ENCODE results near the gene ANKZF1. TPM values are rescaled to one million over a fixed set of nuclear protein-coding genes. Genes with fewer than 3 reads are reported as not detected.

The ANKZF1 gene
- total and polyA plus RNA-seq, 2 of the 8 experiments (the other 6 are each of a cell fraction or from before 2014, with no cell fraction given) = 32.5 to 50.1 TPM

- H4K91ac ChIP-seq (replicated peaks; ENCODE audit: insufficient read length, low read length) = no peak overlapping the region
- WGBS, 2 experiments (ENCODE audit: extremely low coverage in 1 of 2, insufficient coverage in 1 of 2, insufficient read length in 1 of 2, insufficient replicate concordance in 2 of 2, low coverage in 1 of 2, low lambda C conversion rate in 2 of 2, missing lambda C conversion rate in 1 of 2) = 84% methylated on average over 28 of the region's 28 CpGs; no CpG with 5 or more reads in 1 of the 2 experiments
- no peak overlapping the region for H3K4me3 ChIP-seq (ENCODE audit: extremely low read depth in 1 of 4, insufficient read depth in 2 of 4, low read depth in 3 of 4, low read length in 4 of 4)
- no peaks in the 10 kb centered on the region for H3K27me3 ChIP-seq (replicated peaks in 1 of 4; ENCODE audit: control insufficient read depth in 3 of 4, extremely low read depth in 1 of 4, insufficient read depth in 3 of 4, low read length in 3 of 4)
- H2BK5ac ChIP-seq (ENCODE audit: low read depth, low read length) = no peak overlapping the region
- H3K23me2 ChIP-seq (ENCODE audit: low read depth, low read length) = peaks cover 8% of the 10 kb centered on the region
- no peak overlapping the region for H3K4me2 ChIP-seq (ENCODE audit: insufficient read depth in 1 of 2, low read depth in 2 of 2, low read length in 2 of 2)
- peaks cover 0 to 3% (median 3%) of the 10 kb centered on the region in 4 experiments; a peak in 3 of 7 replicates for H3K4me1 ChIP-seq (replicated peaks in 1 of 4; ENCODE audit: control insufficient read depth in 3 of 4, insufficient read depth in 4 of 4, low read length in 3 of 4)
- no peak overlapping the region for H2AK5ac ChIP-seq (ENCODE audit: low read depth, low read length)
- H3K9me3 ChIP-seq (ENCODE audit: insufficient read depth in 2 of 2, low read depth in 1 of 2, low read length in 1 of 2) = no peaks in the 10 kb centered on the region
- H3K14ac ChIP-seq (ENCODE audit: insufficient read length) = no peak overlapping the region
- H2BK12ac ChIP-seq (ENCODE audit: low read depth, low read length) = no peak overlapping the region; the same call in 1 of the 2 replicates
- H3K79me1 ChIP-seq (ENCODE audit: low read depth, low read length) = 0 out of 2 replicates have a peak, but pooled peaks cover 5% of the 10 kb centered on the region
- no peak overlapping the region for H3K27ac ChIP-seq (ENCODE audit: low read depth, low read length)
- H3K56ac ChIP-seq (replicated peaks; ENCODE audit: insufficient read length, low read depth, low read length) = no peak overlapping the region
- ChIA-PET CTCF (ENCODE audit: partially characterized antibody) (interaction anchor here (0.8 to 3.0 kb wide), 2 partner anchors 10 to 55 kb away, joined by 3 to 18 read pairs; partner anchors contain the start of gene TUBA4B), POLR2A (ENCODE audit: partially characterized antibody) (interaction anchor here (0.9 to 14.9 kb wide), 3 partner anchors 10 to 22 kb away, joined by 3 to 190 read pairs (median 8); partner anchors contain the start of gene ABCB6)
- no peak overlapping the region for H2BK20ac ChIP-seq (ENCODE audit: low read length)
- no peak overlapping the region for H2AFZ ChIP-seq (ENCODE audit: low read length)
- H3K79me2 ChIP-seq (ENCODE audit: control insufficient read depth in 1 of 2, insufficient read depth in 2 of 2, low read length in 2 of 2) = peaks cover 0 to 5% of the 10 kb centered on the region in 2 experiments; a peak in 1 of 4 replicates
- no peak overlapping the region for H3K9ac ChIP-seq (replicated peaks in 1 of 4; ENCODE audit: extremely low read depth in 1 of 4, low read depth in 3 of 4, low read length in 3 of 4)
- peaks cover 0 to 3% (median 0%) of the 10 kb centered on the region in 4 experiments; a peak in 2 of 8 replicates for H3K36me3 ChIP-seq (ENCODE audit: control insufficient read depth in 2 of 4, insufficient read depth in 4 of 4, low read length in 3 of 4)
- H4K8ac ChIP-seq (ENCODE audit: extremely low read depth, insufficient read depth, low read length) = peak overlapping the region; percentile 93
- H3K4ac ChIP-seq (replicated peaks; ENCODE audit: insufficient read length, low read depth, low read length) = no peak overlapping the region
- no peak overlapping the region for H3K23ac ChIP-seq (ENCODE audit: insufficient read length)
- H4K20me1 ChIP-seq (replicated peaks in 1 of 2; ENCODE audit: control insufficient read depth in 1 of 2, insufficient read depth in 2 of 2, low read length in 2 of 2) = no peaks in the 10 kb centered on the region
- no peak overlapping the region for H4K5ac ChIP-seq (ENCODE audit: insufficient read length, low read depth, low read length)
- no peak overlapping the region for H3K18ac ChIP-seq (ENCODE audit: extremely low read depth, low read length)
- DNase-seq (ENCODE audit: low read depth in 1 of 2, low spot score in 2 of 2) = no peak
- no peak overlapping the region for H2BK120ac ChIP-seq (replicated peaks; ENCODE audit: low read depth, low read length)
- no peak for FAIRE-seq
- no peak overlapping the region for H2BK15ac ChIP-seq (ENCODE audit: low read length)
- TF ChIP-seq POU5F1 (IDR thresholded peaks at IDR 0.05; ENCODE audit: low read depth, low read length) (no peak), EZH2 (IDR thresholded peaks at IDR 0.05; ENCODE audit: low read depth, low read length, severe bottlenecking) (no peak), SP1 (IDR thresholded peaks at IDR 0.05; ENCODE audit: low read depth, low read length) (no peak), SAP30 (IDR thresholded peaks at IDR 0.05; ENCODE audit: insufficient read depth, insufficient replicate concordance, low read length) (no peak), E2F6 (IDR thresholded peaks at IDR 0.05) (no peak), EGR1 (IDR thresholded peaks at IDR 0.05; ENCODE audit: borderline replicate concordance, low read depth, low read length) (no peak), MAFK (IDR thresholded peaks at IDR 0.05; ENCODE audit: low read depth, low read length) (no peak), FOSL1 (IDR thresholded peaks at IDR 0.05; ENCODE audit: insufficient read depth, low read depth, low read length) (no peak), HDAC6 (IDR thresholded peaks at IDR 0.05; ENCODE audit: low read depth, low read length) (no peak), SP4 (IDR thresholded peaks at IDR 0.05; ENCODE audit: low read length) (no peak), SUZ12 (IDR thresholded peaks at IDR 0.05; ENCODE audit: low read length) (no peak), MAX (IDR thresholded peaks at IDR 0.05) (no peak), CBX8 (IDR thresholded peaks at IDR 0.05; ENCODE audit: borderline replicate concordance, low read depth, low read length) (no peak)
Measured at GRCh38 chr2:219243291-219243761, 13.7 kb downstream of the ANKZF1 start.
